Neural cell (in vitro differentiated cells): ENCODE data around the gene COG6.

Experiments used
- TF ChIP-seq, protein P1 (sequence below): fragments of 450-650 bp; IDR thresholded peaks from 2 replicates; pipeline ENCODE4 v1.5.1; 2014; ENCODE audit warnings: antibody characterized with exemption, mild to moderate bottlenecking, moderate library complexity; ENCODE audit not compliant: poor library complexity, severe bottlenecking
- TF ChIP-seq, protein P2 (sequence below): IDR thresholded peaks from 2 replicates; pipeline ENCODE4 v1.6.1; 2012; ENCODE audit warnings: borderline replicate concordance

DNA sequence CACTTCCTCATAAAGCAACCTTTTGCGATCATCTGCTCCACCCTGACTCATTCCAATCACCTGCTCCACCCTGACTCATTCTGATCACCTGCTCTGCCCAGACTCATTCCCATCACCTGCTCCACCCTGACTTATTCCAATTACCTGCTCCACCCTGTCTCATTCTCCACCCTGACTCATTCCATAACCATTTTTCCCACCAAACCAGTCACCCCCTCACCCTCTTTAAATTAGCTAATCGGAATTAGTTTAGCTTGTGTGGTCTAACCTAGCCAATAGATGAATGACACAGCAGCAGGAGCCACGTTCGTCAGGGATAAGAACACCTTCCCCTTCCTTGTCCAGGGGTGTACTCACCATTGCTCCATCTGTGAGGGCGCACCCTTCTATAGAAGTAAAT is 134.0 kb downstream of the COG6 start:
- TF ChIP-seq, protein P1, sequence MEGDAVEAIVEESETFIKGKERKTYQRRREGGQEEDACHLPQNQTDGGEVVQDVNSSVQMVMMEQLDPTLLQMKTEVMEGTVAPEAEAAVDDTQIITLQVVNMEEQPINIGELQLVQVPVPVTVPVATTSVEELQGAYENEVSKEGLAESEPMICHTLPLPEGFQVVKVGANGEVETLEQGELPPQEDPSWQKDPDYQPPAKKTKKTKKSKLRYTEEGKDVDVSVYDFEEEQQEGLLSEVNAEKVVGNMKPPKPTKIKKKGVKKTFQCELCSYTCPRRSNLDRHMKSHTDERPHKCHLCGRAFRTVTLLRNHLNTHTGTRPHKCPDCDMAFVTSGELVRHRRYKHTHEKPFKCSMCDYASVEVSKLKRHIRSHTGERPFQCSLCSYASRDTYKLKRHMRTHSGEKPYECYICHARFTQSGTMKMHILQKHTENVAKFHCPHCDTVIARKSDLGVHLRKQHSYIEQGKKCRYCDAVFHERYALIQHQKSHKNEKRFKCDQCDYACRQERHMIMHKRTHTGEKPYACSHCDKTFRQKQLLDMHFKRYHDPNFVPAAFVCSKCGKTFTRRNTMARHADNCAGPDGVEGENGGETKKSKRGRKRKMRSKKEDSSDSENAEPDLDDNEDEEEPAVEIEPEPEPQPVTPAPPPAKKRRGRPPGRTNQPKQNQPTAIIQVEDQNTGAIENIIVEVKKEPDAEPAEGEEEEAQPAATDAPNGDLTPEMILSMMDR, result no peak
- TF ChIP-seq, protein P2, sequence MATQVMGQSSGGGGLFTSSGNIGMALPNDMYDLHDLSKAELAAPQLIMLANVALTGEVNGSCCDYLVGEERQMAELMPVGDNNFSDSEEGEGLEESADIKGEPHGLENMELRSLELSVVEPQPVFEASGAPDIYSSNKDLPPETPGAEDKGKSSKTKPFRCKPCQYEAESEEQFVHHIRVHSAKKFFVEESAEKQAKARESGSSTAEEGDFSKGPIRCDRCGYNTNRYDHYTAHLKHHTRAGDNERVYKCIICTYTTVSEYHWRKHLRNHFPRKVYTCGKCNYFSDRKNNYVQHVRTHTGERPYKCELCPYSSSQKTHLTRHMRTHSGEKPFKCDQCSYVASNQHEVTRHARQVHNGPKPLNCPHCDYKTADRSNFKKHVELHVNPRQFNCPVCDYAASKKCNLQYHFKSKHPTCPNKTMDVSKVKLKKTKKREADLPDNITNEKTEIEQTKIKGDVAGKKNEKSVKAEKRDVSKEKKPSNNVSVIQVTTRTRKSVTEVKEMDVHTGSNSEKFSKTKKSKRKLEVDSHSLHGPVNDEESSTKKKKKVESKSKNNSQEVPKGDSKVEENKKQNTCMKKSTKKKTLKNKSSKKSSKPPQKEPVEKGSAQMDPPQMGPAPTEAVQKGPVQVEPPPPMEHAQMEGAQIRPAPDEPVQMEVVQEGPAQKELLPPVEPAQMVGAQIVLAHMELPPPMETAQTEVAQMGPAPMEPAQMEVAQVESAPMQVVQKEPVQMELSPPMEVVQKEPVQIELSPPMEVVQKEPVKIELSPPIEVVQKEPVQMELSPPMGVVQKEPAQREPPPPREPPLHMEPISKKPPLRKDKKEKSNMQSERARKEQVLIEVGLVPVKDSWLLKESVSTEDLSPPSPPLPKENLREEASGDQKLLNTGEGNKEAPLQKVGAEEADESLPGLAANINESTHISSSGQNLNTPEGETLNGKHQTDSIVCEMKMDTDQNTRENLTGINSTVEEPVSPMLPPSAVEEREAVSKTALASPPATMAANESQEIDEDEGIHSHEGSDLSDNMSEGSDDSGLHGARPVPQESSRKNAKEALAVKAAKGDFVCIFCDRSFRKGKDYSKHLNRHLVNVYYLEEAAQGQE, result no peak
